GM12878 (cell line): Measurements from ENCODE around the gene GTPBP10.

ENCODE experiments used
- BRCA1 ChIP-seq: IDR thresholded peaks from 2 replicates; pipeline ENCODE4 v1.6.1; 2011; ENCODE audit warnings: low read depth, low read length, improper control_type of control experiment
- CEBPB ChIP-seq, 2 experiments: fragments of 150-350 bp in 1 of 2; IDR thresholded peaks; 2 replicates each; pipeline ENCODE4 v1.6.1; 2012 to 2014; ENCODE audit warnings: low read depth in 2 of 2, low read length in 2 of 2, borderline replicate concordance in 1 of 2, inconsistent platforms in 1 of 2
- CREM ChIP-seq: IDR thresholded peaks from 2 replicates; pipeline ENCODE4 v1.6.1; 2014; ENCODE audit warnings: antibody characterized with exemption, low read depth
- CTCF ChIP-seq, 3 experiments: IDR thresholded peaks in 2 of 3; conservative IDR thresholded peaks in 1 of 3; 2 replicates each; pipeline ENCODE4 v1.5.1; 2011; ENCODE audit warnings: low read depth in 3 of 3, low read length in 3 of 3, mild to moderate bottlenecking in 3 of 3, control low read depth in 2 of 3, moderate library complexity in 2 of 3, inconsistent platforms in 1 of 3, mixed read lengths in 1 of 3; ENCODE audit not compliant: control insufficient read depth in 2 of 3, insufficient read depth in 1 of 3; ENCODE audit errors: extremely low read depth in 1 of 3
- EP300 ChIP-seq, 2 experiments: fragments of 150-350 bp in 1 of 2; IDR thresholded peaks; 2 replicates each; pipeline ENCODE4 v1.6.1; 2011 to 2012; ENCODE audit warnings: low read depth in 2 of 2, low read length in 2 of 2, borderline replicate concordance in 1 of 2, improper control_type of control experiment in 1 of 2, inconsistent platforms in 1 of 2; ENCODE audit not compliant: control insufficient read depth in 1 of 2
- FOXM1 ChIP-seq: IDR thresholded peaks from 2 replicates; pipeline ENCODE4 v1.6.1; 2012; ENCODE audit warnings: low read depth, mild to moderate bottlenecking, inconsistent platforms, low read length, moderate library complexity
- MLLT1 ChIP-seq: fragments of 450-650 bp; IDR thresholded peaks from 2 replicates; pipeline ENCODE4 v1.6.1; 2016; ENCODE audit warnings: mild to moderate bottlenecking
- RBBP5 ChIP-seq: fragments of 200-600 bp; sonication (generic); conservative IDR thresholded peaks from 2 replicates; pipeline ENCODE4 v1.6.1; 2016
- SMAD1 ChIP-seq: fragments of 450-650 bp; IDR thresholded peaks from 2 replicates; pipeline ENCODE4 v1.6.1; 2018; ENCODE audit warnings: mild to moderate bottlenecking, low read depth; ENCODE audit not compliant: partially characterized antibody
- SREBF2 ChIP-seq: IDR thresholded peaks from 2 replicates; pipeline ENCODE4 v1.6.1; 2012; ENCODE audit warnings: mild to moderate bottlenecking, low read length
- SUPT20H ChIP-seq: IDR thresholded peaks from 2 replicates; pipeline ENCODE4 v1.6.1; 2011; ENCODE audit warnings: low read depth, mild to moderate bottlenecking, low read length, moderate library complexity, borderline replicate concordance; ENCODE audit not compliant: control insufficient read depth
- YY1 ChIP-seq: IDR thresholded peaks from 2 replicates; pipeline ENCODE4 v1.6.1; 2011; ENCODE audit warnings: low read depth, mild to moderate bottlenecking, low read length
- ZBTB11 ChIP-seq: fragments of 450-650 bp; formaldehyde crosslinking; IDR thresholded peaks from 2 replicates; pipeline ENCODE4 v1.5.0; 2022; ENCODE audit warnings: mild to moderate bottlenecking, missing genetic modification characterization
- ZZZ3 ChIP-seq: IDR thresholded peaks from 2 replicates; pipeline ENCODE4 v1.6.1; 2011; ENCODE audit warnings: low read depth; ENCODE audit not compliant: control insufficient read depth, insufficient read length

GRCh38 chr7:90390926-90391325 lies 44.4 kb downstream of the GTPBP10 start:
- TF ChIP-seq EP300 (IDR thresholded peaks at IDR 0.05; ENCODE audit: borderline replicate concordance in 1 of 2, control insufficient read depth in 1 of 2, low read depth in 2 of 2, low read length in 2 of 2) (no peak), RBBP5 (no peak), SMAD1 (no peak), CREM (no peak), ZZZ3 (no peak), YY1 (no peak), SREBF2 (no peak), ZBTB11 (no peak), MLLT1 (no peak), FOXM1 (no peak), CTCF (IDR thresholded peaks at IDR 0.05 in 2 of 3, conservative IDR thresholded peaks at IDR 0.05 in 1 of 3; ENCODE audit: control insufficient read depth in 2 of 3, extremely low read depth in 1 of 3, insufficient read depth in 1 of 3, low read depth in 3 of 3, low read length in 3 of 3) (no peak), BRCA1 (no peak), SUPT20H (no peak), CEBPB (IDR thresholded peaks at IDR 0.05; ENCODE audit: borderline replicate concordance in 1 of 2, low read depth in 2 of 2, low read length in 2 of 2) (no peak)
